Esophagus (tissue), 2 donors: ENCODE measurements around the gene CRELD2. TPM values are rescaled to one million over a fixed set of nuclear protein-coding genes. Genes with fewer than 3 reads are reported as not detected.

Source experiments
- H3K27ac ChIP-seq, 2 donors: one replicate each; pipeline ENCODE4 v1.5.1; 2013; ENCODE audit warnings: low read depth in 2 of 2, mild to moderate bottlenecking in 2 of 2, inconsistent platforms in 1 of 2, low read length in 1 of 2, moderate library complexity in 1 of 2
- H3K27me3 ChIP-seq, 2 donors: one replicate each; pipeline ENCODE4 v1.6.1; 2013; ENCODE audit warnings: low read length in 2 of 2, control low read depth in 1 of 2, mild to moderate bottlenecking in 1 of 2; ENCODE audit not compliant: insufficient read depth in 2 of 2, control insufficient read depth in 1 of 2
- H3K36me3 ChIP-seq, 2 donors: one replicate each; pipeline ENCODE4 v1.6.1; 2013; ENCODE audit warnings: low read length in 1 of 2; ENCODE audit not compliant: control insufficient read depth in 2 of 2, insufficient read depth in 2 of 2
- H3K4me1 ChIP-seq, 2 donors: one replicate each; pipeline ENCODE4 v1.6.1; 2013; ENCODE audit warnings: low read length in 1 of 2; ENCODE audit not compliant: control insufficient read depth in 2 of 2, insufficient read depth in 2 of 2
- H3K4me3 ChIP-seq, 2 donors: one replicate each; pipeline ENCODE4 v1.5.1; 2013; ENCODE audit warnings: low read length in 2 of 2, mild to moderate bottlenecking in 2 of 2, low read depth in 1 of 2, moderate library complexity in 1 of 2
- H3K9me3 ChIP-seq, 2 donors: one replicate each; pipeline ENCODE4 v1.6.1; 2013; ENCODE audit warnings: mild to moderate bottlenecking in 2 of 2, low read depth in 1 of 2, low read length in 1 of 2, moderate library complexity in 1 of 2; ENCODE audit not compliant: control insufficient read depth in 2 of 2, insufficient read depth in 1 of 2
- WGBS, 2 donors: extraction: QIAGEN DNeasy Blood & Tissue Kit; methylation state at CpG; one replicate each; pipeline ENCODE4 v1.1.7; 2013; 5-methylcytosine and 5-hydroxymethylcytosine counted together
- polyA plus RNA-seq, 2 donors: library from polyadenylated mRNA; stranded (reverse); fragments of 200-250 nt; gene quantifications; one replicate each; pipeline ENCODE4 v1.2.3, GENCODE V29; 2013
- donor health status: healthy with polysubstance abuse.
- donor health status: Bipolar disorder and iron deficiency.

Gene CRELD2
- polyA plus RNA-seq, 2 donors: 16.1 to 31.2 TPM

- peaks cover 6 to 34% of the 10 kb centered on the region in 2 donors for H3K36me3 ChIP-seq
- peaks cover 0 to 6% of the 10 kb centered on the region in 2 donors for H3K9me3 ChIP-seq
- no peak overlapping the region for H3K4me3 ChIP-seq
- peaks cover 0 to 2% of the 10 kb centered on the region in 2 donors for H3K4me1 ChIP-seq
- 88 to 91% methylated on average over 6 of the region's 6 CpGs for WGBS, 2 donors
- H3K27ac ChIP-seq: no peak overlapping the region
- no peaks in the 10 kb centered on the region for H3K27me3 ChIP-seq
Observed at GRCh38 chr22:49899530-49899929, 18.9 kb upstream of the CRELD2 start.

- Histone ChIP-seq H3K36me3 (peaks cover 7 to 34% of the 10 kb centered on the region in 2 donors), H3K27ac (no peak overlapping the region), H3K27me3 (no peaks in the 10 kb centered on the region), H3K9me3 (peaks cover 0 to 6% of the 10 kb centered on the region in 2 donors), H3K4me1 (no peaks in the 10 kb centered on the region), H3K4me3 (no peak overlapping the region)
- WGBS, 2 donors: 89 to 91% methylated on average over 30 of the region's 30 CpGs
Observed at GRCh38 chr22:49900441-49901230, 17.8 kb upstream of the CRELD2 start.

- WGBS, 2 donors: 94 to 96% methylated on average over 11 of the region's 11 CpGs
- Histone ChIP-seq H3K4me1 (no peaks in the 10 kb centered on the region), H3K27me3 (no peaks in the 10 kb centered on the region), H3K9me3 (peaks cover 0 to 8% of the 10 kb centered on the region in 2 donors), H3K4me3 (no peak overlapping the region), H3K36me3 (peaks cover 11 to 41% of the 10 kb centered on the region in 2 donors), H3K27ac (no peak overlapping the region)
Observed at GRCh38 chr22:49901457-49901856, 17.0 kb upstream of the CRELD2 start.

- H3K9me3 ChIP-seq: peaks cover 0 to 10% of the 10 kb centered on the region in 2 donors
- whole genome bisulfite sequencing, 2 donors: 91 to 92% methylated on average over 17 of the region's 17 CpGs
- H3K36me3 ChIP-seq: peaks cover 16 to 56% of the 10 kb centered on the region in 2 donors
- H3K4me3 ChIP-seq: no peak overlapping the region
- H3K27me3 ChIP-seq: no peaks in the 10 kb centered on the region
- H3K27ac ChIP-seq: no peak overlapping the region
- no peaks in the 10 kb centered on the region for H3K4me1 ChIP-seq
Observed at GRCh38 chr22:49903322-49904039, 15.0 kb upstream of the CRELD2 start.

- H3K27me3 ChIP-seq: no peaks in the 10 kb centered on the region
- no peak overlapping the region for H3K4me3 ChIP-seq
- peaks cover 16 to 58% of the 10 kb centered on the region in 2 donors for H3K36me3 ChIP-seq
- H3K27ac ChIP-seq: no peak overlapping the region
- WGBS, 2 donors: 91 to 92% methylated on average over 11 of the region's 11 CpGs
- peaks cover 0 to 10% of the 10 kb centered on the region in 2 donors for H3K9me3 ChIP-seq
- H3K4me1 ChIP-seq: no peaks in the 10 kb centered on the region
Observed at GRCh38 chr22:49904040-49904369, 14.4 kb upstream of the CRELD2 start.

- H3K4me3 ChIP-seq: no peak overlapping the region
- no peaks in the 10 kb centered on the region for H3K4me1 ChIP-seq
- peaks cover 0 to 10% of the 10 kb centered on the region in 2 donors for H3K9me3 ChIP-seq
- peaks cover 15 to 61% of the 10 kb centered on the region in 2 donors for H3K36me3 ChIP-seq
- WGBS, 2 donors: 96% methylated on average over 18 of the region's 18 CpGs
- no peaks in the 10 kb centered on the region for H3K27me3 ChIP-seq
- no peak overlapping the region for H3K27ac ChIP-seq
Observed at GRCh38 chr22:49905465-49905864, 13.0 kb upstream of the CRELD2 start.

GRCh38 chr22:49906071-49906798 lies 12.2 kb upstream of the CRELD2 start:
- 95 to 96% methylated on average over 28 of the region's 28 CpGs for WGBS, 2 donors
- Histone ChIP-seq H3K9me3 (peaks cover 0 to 10% of the 10 kb centered on the region in 2 donors), H3K4me1 (no peaks in the 10 kb centered on the region), H3K4me3 (no peak overlapping the region), H3K36me3 (peaks cover 12 to 63% of the 10 kb centered on the region in 2 donors), H3K27ac (no peak overlapping the region), H3K27me3 (no peaks in the 10 kb centered on the region)

GRCh38 chr22:49906799-49907290 lies 11.6 kb upstream of the CRELD2 start:
- WGBS, 2 donors: 90 to 93% methylated on average over 14 of the region's 14 CpGs
- Histone ChIP-seq H3K4me3 (no peak overlapping the region), H3K27me3 (no peaks in the 10 kb centered on the region), H3K4me1 (no peaks in the 10 kb centered on the region), H3K27ac (no peak overlapping the region), H3K36me3 (peaks cover 9 to 56% of the 10 kb centered on the region in 2 donors), H3K9me3 (peaks cover 0 to 5% of the 10 kb centered on the region in 2 donors)

GRCh38 chr22:49907807-49908206 lies 10.6 kb upstream of the CRELD2 start:
- WGBS, 2 donors: 95 to 97% methylated on average over 19 of the region's 19 CpGs
- Histone ChIP-seq H3K4me1 (no peaks in the 10 kb centered on the region), H3K36me3 (peaks cover 9 to 51% of the 10 kb centered on the region in 2 donors), H3K27ac (no peak overlapping the region), H3K27me3 (no peaks in the 10 kb centered on the region), H3K4me3 (peak overlapping the region in 1 of 2 donors; percentile 5), H3K9me3 (peaks cover 0 to 3% of the 10 kb centered on the region in 2 donors)
